HepG2 (cell line): ENCODE measurements around the gene TLDC2. TPM values are rescaled to one million over a fixed set of nuclear protein-coding genes. Genes with fewer than 3 reads are reported as not detected.

Experiments
- GATAD1 ChIP-seq: IDR thresholded peaks from 2 replicates; pipeline ENCODE4 v1.6.1; 2016; ENCODE audit warnings: missing genetic modification reagents, missing compliant biosample characterization
- JUN ChIP-seq: sonication (generic); formaldehyde crosslinking; IDR thresholded peaks from 2 replicates; pipeline ENCODE4 v1.4.0; 2020; ENCODE audit warnings: mild to moderate bottlenecking, missing genetic modification reagents
- JUNB ChIP-seq: sonication (generic); formaldehyde crosslinking; IDR thresholded peaks from 2 replicates; pipeline ENCODE4 v1.8.0; 2022; ENCODE audit warnings: missing genetic modification reagents, mild to moderate bottlenecking, borderline replicate concordance
- KLF6 ChIP-seq: IDR thresholded peaks from 2 replicates; pipeline ENCODE4 v1.8.0; 2016; ENCODE audit warnings: missing biosample characterization, missing genetic modification reagents
- MATR3 ChIP-seq: sonication (generic); formaldehyde crosslinking; IDR thresholded peaks from 2 replicates; pipeline ENCODE4 v1.4.0; 2020; ENCODE audit warnings: missing genetic modification reagents
- MEIS1 ChIP-seq: sonication (generic); formaldehyde crosslinking; IDR thresholded peaks from 2 replicates; pipeline ENCODE4 v1.9.0; 2021; ENCODE audit warnings: mild to moderate bottlenecking, missing genetic modification reagents, moderate library complexity, borderline replicate concordance
- PAF1 ChIP-seq: IDR thresholded peaks from 2 replicates; pipeline ENCODE4 v1.6.1; 2016; ENCODE audit warnings: missing genetic modification reagents, missing compliant biosample characterization
- POLR2AphosphoS2 ChIP-seq: IDR thresholded peaks from 2 replicates; pipeline ENCODE4 v1.6.1; 2011; ENCODE audit warnings: low read depth, low read length, improper control_type of control experiment
- SAFB2 ChIP-seq: sonication (generic); formaldehyde crosslinking; IDR thresholded peaks from 2 replicates; pipeline ENCODE4 v1.5.1; 2020; ENCODE audit warnings: missing genetic modification reagents, low read depth, mild to moderate bottlenecking, borderline replicate concordance
- TCF7L2 ChIP-seq: IDR thresholded peaks from 2 replicates; pipeline ENCODE4 v1.6.1; 2011; ENCODE audit warnings: mild to moderate bottlenecking, low read depth, low read length, moderate library complexity
- ZBTB7A ChIP-seq: sonication (generic); formaldehyde crosslinking; IDR thresholded peaks from 2 replicates; pipeline ENCODE4 v1.8.0; 2022; ENCODE audit warnings: mild to moderate bottlenecking, missing genetic modification reagents
- ZFP36L1 ChIP-seq: sonication (generic); formaldehyde crosslinking; IDR thresholded peaks from 2 replicates; pipeline ENCODE4 v1.8.0; 2022; ENCODE audit warnings: mild to moderate bottlenecking, missing genetic modification reagents, moderate library complexity
- ZNF264 ChIP-seq: sonication (generic); formaldehyde crosslinking; IDR thresholded peaks from 2 replicates; pipeline ENCODE4 v1.4.0; 2020; ENCODE audit warnings: missing genetic modification reagents
- ZNF383 ChIP-seq: sonication (generic); formaldehyde crosslinking; IDR thresholded peaks from 2 replicates; pipeline ENCODE4 v1.4.0; 2020; ENCODE audit warnings: missing genetic modification reagents, mild to moderate bottlenecking, borderline replicate concordance
- ZNF556 ChIP-seq: sonication (generic); formaldehyde crosslinking; IDR thresholded peaks from 2 replicates; pipeline ENCODE4 v1.4.0; 2020; ENCODE audit warnings: mild to moderate bottlenecking, missing genetic modification reagents, borderline replicate concordance
- ZNF557 ChIP-seq: sonication (generic); formaldehyde crosslinking; IDR thresholded peaks from 2 replicates; pipeline ENCODE4 v1.4.0; 2020; ENCODE audit warnings: missing genetic modification reagents
- ZNF569 ChIP-seq: sonication (generic); formaldehyde crosslinking; IDR thresholded peaks from 2 replicates; pipeline ENCODE4 v1.5.0; 2020; ENCODE audit warnings: mild to moderate bottlenecking, missing genetic modification reagents, moderate library complexity, borderline replicate concordance
- ZNF83 ChIP-seq: sonication (generic); formaldehyde crosslinking; IDR thresholded peaks from 2 replicates; pipeline ENCODE4 v1.4.0; 2020; ENCODE audit warnings: missing genetic modification reagents, mild to moderate bottlenecking, borderline replicate concordance
- ZSCAN29 ChIP-seq: sonication (generic); formaldehyde crosslinking; conservative IDR thresholded peaks from 2 replicates; pipeline ENCODE4 v1.4.0; 2020; ENCODE audit warnings: mild to moderate bottlenecking, missing genetic modification reagents
- ZSCAN31 ChIP-seq: sonication (generic); formaldehyde crosslinking; IDR thresholded peaks from 2 replicates; pipeline ENCODE4 v1.5.0; 2020; ENCODE audit warnings: low read depth, mild to moderate bottlenecking, missing genetic modification reagents
- polyA plus RNA-seq, 8 experiments: library from polyadenylated mRNA; depleted of rRNA in 3 of 8; stranded (reverse) in 7 of 8; unstranded in 1 of 8; fragments of >200 nt; fragmentation: Illumina TruSeq in 4 of 8; extraction: Trizol in 4 of 8; gene quantifications; 2 replicates each; pipeline versions ENCODE4 v1.2.1 to v1.2.3, GENCODE V29; 2011 to 2016; ENCODE audit warnings: low read depth in 4 of 8, missing spikeins in 1 of 8, mixed read lengths in 1 of 8; ENCODE audit not compliant: insufficient read depth in 1 of 8
- total RNA-seq, 5 experiments: library from RNA; depleted of rRNA; stranded (reverse); fragments of >200 nt; fragmentation: Illumina TruSeq; extraction: Trizol; gene quantifications; 2 replicates each; pipeline ENCODE4 v1.2.3, GENCODE V29; 2016; ENCODE audit warnings: low read depth in 1 of 5
- TF ChIP-seq, protein P1 (sequence below): sonication (generic); formaldehyde crosslinking; IDR thresholded peaks from 2 replicates; pipeline ENCODE4 v1.4.0; 2020; ENCODE audit warnings: missing genetic modification reagents, mild to moderate bottlenecking, borderline replicate concordance
- TF ChIP-seq, protein P2 (sequence below): IDR thresholded peaks from 2 replicates; pipeline ENCODE4 v1.6.1; 2018; ENCODE audit warnings: missing genetic modification reagents
- TF ChIP-seq, protein P3 (sequence below): sonication (generic); formaldehyde crosslinking; IDR thresholded peaks from 2 replicates; pipeline ENCODE4 v1.4.0; 2020; ENCODE audit warnings: missing genetic modification reagents
- TF ChIP-seq, protein P4 (sequence below): sonication (generic); formaldehyde crosslinking; IDR thresholded peaks from 2 replicates; pipeline ENCODE4 v1.4.0; 2020; ENCODE audit warnings: missing genetic modification reagents, borderline replicate concordance
- TF ChIP-seq, protein P5 (sequence below): IDR thresholded peaks from 2 replicates; pipeline ENCODE4 v1.6.1; 2016; ENCODE audit warnings: mild to moderate bottlenecking

The TLDC2 gene
- total and polyA plus RNA-seq, 2 of the 13 experiments (the other 11 are each of a cell fraction or from before 2014, with no cell fraction given) = 1.5 to 1.6 TPM

DNA sequence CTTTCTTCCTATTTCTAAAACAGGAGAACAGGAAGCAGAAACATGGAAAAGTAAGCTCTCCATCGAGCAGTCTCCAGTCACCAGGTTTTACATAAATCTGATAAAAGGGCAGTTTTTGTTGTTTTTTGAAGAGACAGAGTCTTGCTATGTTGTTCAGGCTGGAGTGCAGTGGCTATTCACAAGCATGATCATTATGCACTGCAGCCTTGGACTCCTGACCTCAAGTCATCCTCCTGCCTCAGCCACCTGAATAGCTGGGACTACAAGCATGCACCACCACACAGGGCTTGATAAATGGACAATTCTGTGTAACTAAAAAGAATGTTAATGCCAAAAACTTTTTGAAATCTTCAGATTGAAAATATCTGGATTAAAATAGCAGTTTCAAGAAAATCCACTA lies 51.8 kb downstream of the TLDC2 start (continued):
- TF ChIP-seq, protein P1, sequence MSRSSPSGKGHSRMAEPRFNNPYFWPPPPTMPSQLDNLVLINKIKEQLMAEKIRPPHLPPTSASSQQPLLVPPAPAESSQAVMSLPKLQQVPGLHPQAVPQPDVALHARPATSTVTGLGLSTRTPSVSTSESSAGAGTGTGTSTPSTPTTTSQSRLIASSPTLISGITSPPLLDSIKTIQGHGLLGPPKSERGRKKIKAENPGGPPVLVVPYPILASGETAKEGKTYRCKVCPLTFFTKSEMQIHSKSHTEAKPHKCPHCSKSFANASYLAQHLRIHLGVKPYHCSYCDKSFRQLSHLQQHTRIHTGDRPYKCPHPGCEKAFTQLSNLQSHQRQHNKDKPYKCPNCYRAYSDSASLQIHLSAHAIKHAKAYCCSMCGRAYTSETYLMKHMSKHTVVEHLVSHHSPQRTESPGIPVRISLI = peak; percentile 46; the same call in 1 of the 2 replicates
- TF ChIP-seq JUN (CRISPR knock-in tag) (peak; percentile 63; the same call in 1 of the 2 replicates), SAFB2 (no peak), POLR2AphosphoS2 (no peak), ZSCAN31 (CRISPR knock-in tag) (0 out of 2 replicates have a peak, but pooled peaks have one; percentile 17), KLF6 (CRISPR knock-in tag) (no peak), ZBTB7A (CRISPR knock-in tag) (no peak), MATR3 (CRISPR knock-in tag) (no peak), ZNF383 (CRISPR knock-in tag) (no peak), ZNF569 (CRISPR knock-in tag) (no peak), PAF1 (CRISPR knock-in tag) (no peak), ZFP36L1 (CRISPR knock-in tag) (no peak), ZNF264 (CRISPR knock-in tag) (0 out of 2 replicates have a peak, but pooled peaks have one; percentile 43), GATAD1 (CRISPR knock-in tag) (0 out of 2 replicates have a peak, but pooled peaks have one; percentile 41), ZNF83 (CRISPR knock-in tag) (no peak), ZNF557 (no peak), TCF7L2 (no peak), MEIS1 (no peak), ZSCAN29 (CRISPR knock-in tag) (no peak), ZNF556 (CRISPR knock-in tag) (peak; percentile 84; the same call in 1 of the 2 replicates), JUNB (no peak)
- TF ChIP-seq, protein P2, sequence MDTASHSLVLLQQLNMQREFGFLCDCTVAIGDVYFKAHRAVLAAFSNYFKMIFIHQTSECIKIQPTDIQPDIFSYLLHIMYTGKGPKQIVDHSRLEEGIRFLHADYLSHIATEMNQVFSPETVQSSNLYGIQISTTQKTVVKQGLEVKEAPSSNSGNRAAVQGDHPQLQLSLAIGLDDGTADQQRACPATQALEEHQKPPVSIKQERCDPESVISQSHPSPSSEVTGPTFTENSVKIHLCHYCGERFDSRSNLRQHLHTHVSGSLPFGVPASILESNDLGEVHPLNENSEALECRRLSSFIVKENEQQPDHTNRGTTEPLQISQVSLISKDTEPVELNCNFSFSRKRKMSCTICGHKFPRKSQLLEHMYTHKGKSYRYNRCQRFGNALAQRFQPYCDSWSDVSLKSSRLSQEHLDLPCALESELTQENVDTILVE (CRISPR knock-in tag) = no peak
- TF ChIP-seq, protein P3, sequence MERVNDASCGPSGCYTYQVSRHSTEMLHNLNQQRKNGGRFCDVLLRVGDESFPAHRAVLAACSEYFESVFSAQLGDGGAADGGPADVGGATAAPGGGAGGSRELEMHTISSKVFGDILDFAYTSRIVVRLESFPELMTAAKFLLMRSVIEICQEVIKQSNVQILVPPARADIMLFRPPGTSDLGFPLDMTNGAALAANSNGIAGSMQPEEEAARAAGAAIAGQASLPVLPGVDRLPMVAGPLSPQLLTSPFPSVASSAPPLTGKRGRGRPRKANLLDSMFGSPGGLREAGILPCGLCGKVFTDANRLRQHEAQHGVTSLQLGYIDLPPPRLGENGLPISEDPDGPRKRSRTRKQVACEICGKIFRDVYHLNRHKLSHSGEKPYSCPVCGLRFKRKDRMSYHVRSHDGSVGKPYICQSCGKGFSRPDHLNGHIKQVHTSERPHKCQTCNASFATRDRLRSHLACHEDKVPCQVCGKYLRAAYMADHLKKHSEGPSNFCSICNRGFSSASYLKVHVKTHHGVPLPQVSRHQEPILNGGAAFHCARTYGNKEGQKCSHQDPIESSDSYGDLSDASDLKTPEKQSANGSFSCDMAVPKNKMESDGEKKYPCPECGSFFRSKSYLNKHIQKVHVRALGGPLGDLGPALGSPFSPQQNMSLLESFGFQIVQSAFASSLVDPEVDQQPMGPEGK (CRISPR knock-in tag) = no peak
- TF ChIP-seq, protein P4, sequence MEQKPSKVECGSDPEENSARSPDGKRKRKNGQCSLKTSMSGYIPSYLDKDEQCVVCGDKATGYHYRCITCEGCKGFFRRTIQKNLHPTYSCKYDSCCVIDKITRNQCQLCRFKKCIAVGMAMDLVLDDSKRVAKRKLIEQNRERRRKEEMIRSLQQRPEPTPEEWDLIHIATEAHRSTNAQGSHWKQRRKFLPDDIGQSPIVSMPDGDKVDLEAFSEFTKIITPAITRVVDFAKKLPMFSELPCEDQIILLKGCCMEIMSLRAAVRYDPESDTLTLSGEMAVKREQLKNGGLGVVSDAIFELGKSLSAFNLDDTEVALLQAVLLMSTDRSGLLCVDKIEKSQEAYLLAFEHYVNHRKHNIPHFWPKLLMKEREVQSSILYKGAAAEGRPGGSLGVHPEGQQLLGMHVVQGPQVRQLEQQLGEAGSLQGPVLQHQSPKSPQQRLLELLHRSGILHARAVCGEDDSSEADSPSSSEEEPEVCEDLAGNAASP = peak; percentile 50; the same call in 1 of the 2 replicates
- TF ChIP-seq, protein P5, sequence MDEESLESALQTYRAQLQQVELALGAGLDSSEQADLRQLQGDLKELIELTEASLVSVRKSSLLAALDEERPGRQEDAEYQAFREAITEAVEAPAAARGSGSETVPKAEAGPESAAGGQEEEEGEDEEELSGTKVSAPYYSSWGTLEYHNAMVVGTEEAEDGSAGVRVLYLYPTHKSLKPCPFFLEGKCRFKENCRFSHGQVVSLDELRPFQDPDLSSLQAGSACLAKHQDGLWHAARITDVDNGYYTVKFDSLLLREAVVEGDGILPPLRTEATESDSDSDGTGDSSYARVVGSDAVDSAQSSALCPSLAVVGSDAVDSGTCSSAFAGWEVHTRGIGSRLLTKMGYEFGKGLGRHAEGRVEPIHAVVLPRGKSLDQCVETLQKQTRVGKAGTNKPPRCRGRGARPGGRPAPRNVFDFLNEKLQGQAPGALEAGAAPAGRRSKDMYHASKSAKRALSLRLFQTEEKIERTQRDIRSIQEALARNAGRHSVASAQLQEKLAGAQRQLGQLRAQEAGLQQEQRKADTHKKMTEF (CRISPR knock-in tag) = peak; percentile 46; the same call in 1 of the 2 replicates
